Kidney epithelial cell (primary cell): ENCODE data around the gene EQTN. TPM values are rescaled to one million over a fixed set of nuclear protein-coding genes. Genes with fewer than 3 reads are reported as not detected.

Experiments used
- DNase-seq: peaks from one replicate; pipeline ENCODE4 v3.0.0-alpha.2; 2010; ENCODE audit warnings: low read depth
- H3K27me3 ChIP-seq: 2 replicates; pipeline ENCODE4 v1.6.0; 2011; ENCODE audit warnings: low read length; ENCODE audit not compliant: control insufficient read depth, insufficient read depth
- H3K36me3 ChIP-seq: 2 replicates; pipeline ENCODE4 v1.5.1; 2011; ENCODE audit warnings: low read length; ENCODE audit not compliant: control insufficient read depth, insufficient read depth
- H3K4me3 ChIP-seq: 2 replicates; pipeline ENCODE4 v1.5.1; 2011; ENCODE audit warnings: low read depth, mild to moderate bottlenecking, control low read depth, low read length
- CTCF ChIP-seq: IDR thresholded peaks from 2 replicates; pipeline ENCODE4 v1.5.1; 2011; ENCODE audit warnings: mild to moderate bottlenecking, moderate library complexity, low read length, control low read depth, inconsistent platforms; ENCODE audit not compliant: insufficient read depth, poor library complexity, severe bottlenecking
- total RNA-seq: library from RNA; depleted of rRNA; stranded (reverse); fragments of >200 nt; gene quantifications from 2 replicates; pipeline ENCODE4 v1.2.3, GENCODE V29; 2015

EQTN gene
- total RNA-seq, 1 donor from 2014 or later: not detected

- TF ChIP-seq CTCF: no peak
- no peaks in the 10 kb centered on the region for H3K27me3 ChIP-seq
- no peaks in the 10 kb centered on the region for H3K36me3 ChIP-seq
- no peak overlapping the region for H3K4me3 ChIP-seq
- no peak for DNase-seq
Observed at GRCh38 chr9:27292659-27293405, 4.1 kb downstream of the EQTN start.

GRCh38 chr9:27291292-27291691, 5.7 kb downstream of the EQTN start:
- Histone ChIP-seq H3K27me3 (no peaks in the 10 kb centered on the region), H3K4me3 (no peak overlapping the region), H3K36me3 (no peaks in the 10 kb centered on the region)
- no peak for TF ChIP-seq CTCF
- DNase-seq: no peak

GRCh38 chr9:27282269-27282668, 14.7 kb downstream of the EQTN start:
- H3K4me3 ChIP-seq: no peak overlapping the region
- no peaks in the 10 kb centered on the region for H3K27me3 ChIP-seq
- H3K36me3 ChIP-seq: no peaks in the 10 kb centered on the region
- no peak for DNase-seq
- no peak for TF ChIP-seq CTCF

GRCh38 chr9:27280860-27281259, 16.1 kb downstream of the EQTN start:
- H3K4me3 ChIP-seq: no peak overlapping the region
- no peaks in the 10 kb centered on the region for H3K36me3 ChIP-seq
- TF ChIP-seq CTCF: no peak
- no peaks in the 10 kb centered on the region for H3K27me3 ChIP-seq
- DNase-seq: no peak

- no peaks in the 10 kb centered on the region for H3K36me3 ChIP-seq
- no peaks in the 10 kb centered on the region for H3K27me3 ChIP-seq
- TF ChIP-seq CTCF: no peak
- DNase-seq: no peak
- H3K4me3 ChIP-seq: no peak overlapping the region
Observed at GRCh38 chr9:27280249-27280648, 16.7 kb downstream of the EQTN start.

- H3K36me3 ChIP-seq: no peaks in the 10 kb centered on the region
- no peak overlapping the region for H3K4me3 ChIP-seq
- DNase-seq: no peak
- no peak for TF ChIP-seq CTCF
- H3K27me3 ChIP-seq: no peaks in the 10 kb centered on the region
Observed at GRCh38 chr9:27279611-27280010, 17.3 kb downstream of the EQTN start.
